Adipocyte (in vitro differentiated cells): ENCODE results near the gene THOC1.

ENCODE experiments used
- DNase-seq: peaks from one replicate; pipeline ENCODE4 v3.0.0-alpha.2; 2015; ENCODE audit warnings: low read depth
- H3K27me3 ChIP-seq: replicated peaks from 2 replicates; pipeline ENCODE4 v1.7.0; 2013; ENCODE audit warnings: mild to moderate bottlenecking, low read length, moderate library complexity; ENCODE audit not compliant: control insufficient read depth, insufficient read depth
- H3K36me3 ChIP-seq: 2 replicates; pipeline ENCODE4 v1.7.0; 2013; ENCODE audit warnings: low read length, mild to moderate bottlenecking, moderate library complexity; ENCODE audit not compliant: control insufficient read depth, insufficient read depth, severe bottlenecking
- H3K4me1 ChIP-seq: 2 replicates; pipeline ENCODE4 v1.7.0; 2013; ENCODE audit warnings: mild to moderate bottlenecking, low read length, moderate library complexity; ENCODE audit not compliant: control insufficient read depth, insufficient read depth
- H3K4me3 ChIP-seq: 2 replicates; pipeline ENCODE4 v1.7.0; 2013; ENCODE audit warnings: mild to moderate bottlenecking, low read length, moderate library complexity
- H3K9ac ChIP-seq: 2 replicates; pipeline ENCODE4 v1.7.0; 2013; ENCODE audit warnings: mild to moderate bottlenecking, low read length, moderate library complexity
- H3K9me3 ChIP-seq: 2 replicates; pipeline ENCODE4 v1.7.0; 2013; ENCODE audit warnings: mild to moderate bottlenecking, low read length, moderate library complexity; ENCODE audit not compliant: control insufficient read depth

Gene THOC1

GRCh38 chr18:275486-275885, 7.6 kb upstream of the THOC1 start:
- DNase-seq = no peak
- H3K4me1 ChIP-seq = no peaks in the 10 kb centered on the region
- no peaks in the 10 kb centered on the region for H3K9me3 ChIP-seq
- H3K27me3 ChIP-seq = no peaks in the 10 kb centered on the region
- no peak overlapping the region for H3K4me3 ChIP-seq
- H3K9ac ChIP-seq = no peak overlapping the region
- H3K36me3 ChIP-seq = no peaks in the 10 kb centered on the region

GRCh38 chr18:274313-274712, 6.5 kb upstream of the THOC1 start:
- Histone ChIP-seq H3K9ac (no peak overlapping the region), H3K4me3 (no peak overlapping the region), H3K27me3 (no peaks in the 10 kb centered on the region), H3K4me1 (no peaks in the 10 kb centered on the region), H3K36me3 (no peaks in the 10 kb centered on the region), H3K9me3 (no peaks in the 10 kb centered on the region)
- no peak for DNase-seq

- no peaks in the 10 kb centered on the region for H3K36me3 ChIP-seq
- no peak overlapping the region for H3K4me3 ChIP-seq
- no peaks in the 10 kb centered on the region for H3K9me3 ChIP-seq
- H3K27me3 ChIP-seq = no peaks in the 10 kb centered on the region
- DNase-seq = no peak
- H3K4me1 ChIP-seq = peaks cover 5% of the 10 kb centered on the region
- H3K9ac ChIP-seq = no peak overlapping the region
Measured at GRCh38 chr18:273525-273924, 5.7 kb upstream of the THOC1 start.

GRCh38 chr18:272650-273049, 4.8 kb upstream of the THOC1 start:
- no peak overlapping the region for H3K9ac ChIP-seq
- H3K4me1 ChIP-seq = peaks cover 5% of the 10 kb centered on the region
- DNase-seq = no peak
- H3K27me3 ChIP-seq = no peaks in the 10 kb centered on the region
- H3K36me3 ChIP-seq = no peaks in the 10 kb centered on the region
- H3K4me3 ChIP-seq = no peak overlapping the region
- H3K9me3 ChIP-seq = no peaks in the 10 kb centered on the region

- H3K27me3 ChIP-seq = no peaks in the 10 kb centered on the region
- peaks cover 15% of the 10 kb centered on the region for H3K4me1 ChIP-seq
- H3K9ac ChIP-seq = no peak overlapping the region
- H3K36me3 ChIP-seq = peaks cover 3% of the 10 kb centered on the region
- no peaks in the 10 kb centered on the region for H3K9me3 ChIP-seq
- no peak for DNase-seq
- H3K4me3 ChIP-seq = peak overlapping the region; percentile 98
Measured at GRCh38 chr18:269480-270095, 1.7 kb upstream of the THOC1 start.

- Histone ChIP-seq H3K27me3 (no peaks in the 10 kb centered on the region), H3K9me3 (no peaks in the 10 kb centered on the region), H3K36me3 (peaks cover 17% of the 10 kb centered on the region), H3K4me3 (peak overlapping the region; percentile 98), H3K4me1 (peaks cover 15% of the 10 kb centered on the region), H3K9ac (peak overlapping the region; percentile 98)
- no peak for DNase-seq
Measured at GRCh38 chr18:267380-267687, 513 bp downstream of the THOC1 start.

GRCh38 chr18:261398-262073, 6.3 kb downstream of the THOC1 start:
- Histone ChIP-seq H3K4me1 (peaks cover 21% of the 10 kb centered on the region), H3K36me3 (peaks cover 46% of the 10 kb centered on the region)
- no peak for DNase-seq

GRCh38 chr18:260547-260946, 7.3 kb downstream of the THOC1 start:
- no peak overlapping the region for H3K4me3 ChIP-seq
- H3K9me3 ChIP-seq = no peaks in the 10 kb centered on the region
- no peaks in the 10 kb centered on the region for H3K27me3 ChIP-seq
- H3K9ac ChIP-seq = no peak overlapping the region
- no peak for DNase-seq
- H3K4me1 ChIP-seq = peaks cover 18% of the 10 kb centered on the region
- peaks cover 56% of the 10 kb centered on the region for H3K36me3 ChIP-seq

More at GRCh38 chr18:261398-262073, 6.3 kb downstream of the THOC1 start:
- H3K27me3 ChIP-seq = no peaks in the 10 kb centered on the region
- H3K9ac ChIP-seq = peak overlapping the region; percentile 2
- H3K9me3 ChIP-seq = no peaks in the 10 kb centered on the region
- H3K4me3 ChIP-seq = peak overlapping the region; percentile 5

GRCh38 chr18:255171-255570, 12.7 kb downstream of the THOC1 start:
- Histone ChIP-seq H3K27me3 (no peaks in the 10 kb centered on the region), H3K4me3 (no peak overlapping the region), H3K36me3 (peaks cover 88% of the 10 kb centered on the region), H3K9ac (no peak overlapping the region), H3K9me3 (no peaks in the 10 kb centered on the region), H3K4me1 (no peaks in the 10 kb centered on the region)
- DNase-seq = no peak

GRCh38 chr18:253121-253520, 14.7 kb downstream of the THOC1 start:
- no peak overlapping the region for H3K9ac ChIP-seq
- no peaks in the 10 kb centered on the region for H3K27me3 ChIP-seq
- peaks cover 86% of the 10 kb centered on the region for H3K36me3 ChIP-seq
- no peaks in the 10 kb centered on the region for H3K9me3 ChIP-seq
- DNase-seq = no peak
- H3K4me3 ChIP-seq = no peak overlapping the region
- H3K4me1 ChIP-seq = no peaks in the 10 kb centered on the region

GRCh38 chr18:251572-251971, 16.3 kb downstream of the THOC1 start:
- no peaks in the 10 kb centered on the region for H3K27me3 ChIP-seq
- H3K9ac ChIP-seq = no peak overlapping the region
- no peaks in the 10 kb centered on the region for H3K4me1 ChIP-seq
- no peak for DNase-seq
- no peak overlapping the region for H3K4me3 ChIP-seq
- H3K36me3 ChIP-seq = peaks cover 84% of the 10 kb centered on the region
- H3K9me3 ChIP-seq = no peaks in the 10 kb centered on the region

GRCh38 chr18:250685-251084, 17.2 kb downstream of the THOC1 start:
- no peaks in the 10 kb centered on the region for H3K27me3 ChIP-seq
- peak; percentile 8 for DNase-seq
- H3K4me3 ChIP-seq = no peak overlapping the region
- H3K36me3 ChIP-seq = peaks cover 84% of the 10 kb centered on the region
- H3K4me1 ChIP-seq = no peaks in the 10 kb centered on the region
- H3K9me3 ChIP-seq = no peaks in the 10 kb centered on the region
- H3K9ac ChIP-seq = no peak overlapping the region
